Activated CD8-positive, alpha-beta memory T cell treated with anti-CD3 and anti-CD28 coated beads, Interleukin-2, amount 10 ng/mL, durations not matched to agents 7 days and 5 days (primary cell): ENCODE data around the gene RALGAPB. TPM values are rescaled to one million over a fixed set of nuclear protein-coding genes. Genes with fewer than 3 reads are reported as not detected.

Experiments
- microRNA-seq: library from miRNA; unstranded; fragments of <30 nt; microRNA quantifications from one replicate; pipeline ENCODE4 v1.2.0, GENCODE V29; 2022
- total RNA-seq, 2 experiments: library from RNA; stranded (reverse); gene quantifications; one replicate each; pipeline ENCODE4 v1.2.3, GENCODE V29; 2021

RALGAPB gene
- total RNA-seq, 2 experiments from 2014 or later, result 31.9 to 32.2 TPM

Small RNAs within 50 kb of the gene (microRNA-seq; reads per million reads assigned to microRNA genes)
- not detected for gene MIR548O2

Other genes with a start within 250 kb of the RALGAPB start
- not detected for gene KIAA1755, start 212.1 kb upstream of the RALGAPB start, total RNA-seq
- gene BPI, start 168.7 kb upstream of the RALGAPB start, total RNA-seq, result not detected
- not detected for gene LBP, start 126.4 kb upstream of the RALGAPB start, total RNA-seq
- gene SNHG17, start 37.5 kb upstream of the RALGAPB start, total RNA-seq, result 100 to 1,000 TPM in 1 of 2 experiments, 10 to 100 TPM in 1; 92.3 to 123 TPM
- gene ADIG, start 108.4 kb downstream of the RALGAPB start, total RNA-seq, result not detected
- not detected for gene ARHGAP40, start 129.0 kb downstream of the RALGAPB start, total RNA-seq